Measurements from ENCODE around the gene SVIP.

Gene SVIP

DNA sequence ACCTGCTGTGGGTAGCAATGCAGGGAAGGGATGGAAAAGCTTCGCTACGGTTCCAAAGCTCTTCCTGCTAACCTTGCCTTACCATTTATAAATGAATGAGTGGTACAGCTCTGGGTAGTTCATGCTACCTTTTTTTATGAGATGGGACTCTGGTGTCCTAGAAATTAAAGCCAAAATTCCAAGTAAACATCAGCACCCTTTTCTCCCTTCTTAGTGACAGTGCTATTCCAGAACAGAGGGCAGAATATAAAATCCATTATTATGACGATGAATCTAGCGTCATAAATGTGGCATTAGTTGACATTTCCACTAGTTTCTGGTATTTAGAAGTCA, 447 bp upstream of the SVIP start:
- H3K27me3 ChIP-seq (ENCODE audit: control insufficient read depth in 1 of 2, insufficient read depth in 2 of 2, low read length in 2 of 2), result no peaks in the 10 kb centered on the region
- H3K4me1 ChIP-seq (ENCODE audit: control insufficient read depth in 1 of 2, insufficient read depth in 2 of 2, low read length in 2 of 2), result peaks cover 9 to 15% of the 10 kb centered on the region in 2 donors
- peak overlapping the region; percentile 62 to 65 for H3K4me3 ChIP-seq (ENCODE audit: low read depth in 1 of 2, low read length in 2 of 2)
- H3K27ac ChIP-seq (ENCODE audit: low read depth, low read length), result no peak overlapping the region
- H3K36me3 ChIP-seq (ENCODE audit: control insufficient read depth in 1 of 2, insufficient read depth in 2 of 2, low read length in 2 of 2), result peaks cover under 1 to 3% of the 10 kb centered on the region in 2 donors
- peak overlapping the region; percentile 24 to 26 for H3K9ac ChIP-seq (ENCODE audit: low read depth in 1 of 2, low read length in 2 of 2)
- H3K9me3 ChIP-seq (ENCODE audit: control insufficient read depth in 1 of 2, low read length in 2 of 2), result no peaks in the 10 kb centered on the region

DNA sequence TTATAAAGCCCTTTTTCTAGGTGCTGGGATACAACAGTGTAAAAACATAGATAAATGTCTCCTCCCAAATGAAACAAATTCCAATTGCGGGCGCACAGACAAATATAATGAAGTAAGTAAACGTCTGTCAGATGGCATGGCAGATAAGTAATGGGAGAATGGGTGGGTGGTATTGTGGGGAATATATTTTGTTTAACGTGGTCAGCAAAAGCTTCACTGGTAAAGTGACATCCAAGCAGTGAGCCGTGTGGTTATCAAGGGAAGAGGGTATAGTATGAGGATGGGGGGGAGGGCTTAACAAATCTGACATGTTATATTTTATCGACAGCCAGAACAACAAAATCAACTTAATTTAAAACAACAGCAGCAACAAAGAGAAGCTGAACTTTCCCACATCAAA, 1.2 kb downstream of the SVIP start:
- H3K27me3 ChIP-seq (ENCODE audit: control insufficient read depth in 1 of 2, insufficient read depth in 2 of 2, low read length in 2 of 2), result no peaks in the 10 kb centered on the region
- H3K9me3 ChIP-seq (ENCODE audit: control insufficient read depth in 1 of 2, low read length in 2 of 2), result no peaks in the 10 kb centered on the region
- peaks cover 9 to 15% of the 10 kb centered on the region in 2 donors for H3K4me1 ChIP-seq (ENCODE audit: control insufficient read depth in 1 of 2, insufficient read depth in 2 of 2, low read length in 2 of 2)
- no peak overlapping the region for H3K27ac ChIP-seq (ENCODE audit: low read depth, low read length)
- H3K4me3 ChIP-seq (ENCODE audit: low read depth in 1 of 2, low read length in 2 of 2), result peak overlapping the region; percentile 87 to 90
- peaks cover 6 to 8% of the 10 kb centered on the region in 2 donors for H3K36me3 ChIP-seq (ENCODE audit: control insufficient read depth in 1 of 2, insufficient read depth in 2 of 2, low read length in 2 of 2)
- no peak overlapping the region for H3K9ac ChIP-seq (ENCODE audit: low read depth in 1 of 2, low read length in 2 of 2)

- H3K36me3 ChIP-seq (ENCODE audit: control insufficient read depth in 1 of 2, insufficient read depth in 2 of 2, low read length in 2 of 2), result peaks cover 6 to 10% of the 10 kb centered on the region in 2 donors
- H3K4me1 ChIP-seq (ENCODE audit: control insufficient read depth in 1 of 2, insufficient read depth in 2 of 2, low read length in 2 of 2), result no peaks in the 10 kb centered on the region
- no peak overlapping the region for H3K4me3 ChIP-seq (ENCODE audit: low read depth in 1 of 2, low read length in 2 of 2)
- no peaks in the 10 kb centered on the region for H3K27me3 ChIP-seq (ENCODE audit: control insufficient read depth in 1 of 2, insufficient read depth in 2 of 2, low read length in 2 of 2)
- no peaks in the 10 kb centered on the region for H3K9me3 ChIP-seq (ENCODE audit: control insufficient read depth in 1 of 2, low read length in 2 of 2)
- H3K27ac ChIP-seq (ENCODE audit: low read depth, low read length), result no peak overlapping the region
- no peak overlapping the region for H3K9ac ChIP-seq (ENCODE audit: low read depth in 1 of 2, low read length in 2 of 2)
Measured at GRCh38 chr11:22822203-22822602, 7.4 kb downstream of the SVIP start.

- Histone ChIP-seq H3K9me3 (ENCODE audit: control insufficient read depth in 1 of 2, low read length in 2 of 2) (peaks cover 0 to 4% of the 10 kb centered on the region in 2 donors), H3K27me3 (ENCODE audit: control insufficient read depth in 1 of 2, insufficient read depth in 2 of 2, low read length in 2 of 2) (no peaks in the 10 kb centered on the region), H3K27ac (ENCODE audit: low read depth, low read length) (no peak overlapping the region), H3K4me1 (ENCODE audit: control insufficient read depth in 1 of 2, insufficient read depth in 2 of 2, low read length in 2 of 2) (peaks cover 0 to 7% of the 10 kb centered on the region in 2 donors), H3K4me3 (ENCODE audit: low read depth in 1 of 2, low read length in 2 of 2) (no peak overlapping the region), H3K36me3 (ENCODE audit: control insufficient read depth in 1 of 2, insufficient read depth in 2 of 2, low read length in 2 of 2) (no peaks in the 10 kb centered on the region), H3K9ac (ENCODE audit: low read depth in 1 of 2, low read length in 2 of 2) (no peak overlapping the region)
Measured at GRCh38 chr11:22809893-22810292, 19.7 kb downstream of the SVIP start.

GRCh38 chr11:22808571-22809197, 20.9 kb downstream of the SVIP start:
- Histone ChIP-seq H3K9ac (ENCODE audit: low read depth in 1 of 2, low read length in 2 of 2) (no peak overlapping the region), H3K4me1 (ENCODE audit: control insufficient read depth in 1 of 2, insufficient read depth in 2 of 2, low read length in 2 of 2) (peaks cover 0 to 7% of the 10 kb centered on the region in 2 donors), H3K36me3 (ENCODE audit: control insufficient read depth in 1 of 2, insufficient read depth in 2 of 2, low read length in 2 of 2) (no peaks in the 10 kb centered on the region), H3K27ac (ENCODE audit: low read depth, low read length) (no peak overlapping the region), H3K9me3 (ENCODE audit: control insufficient read depth in 1 of 2, low read length in 2 of 2) (peaks cover 0 to 4% of the 10 kb centered on the region in 2 donors), H3K27me3 (ENCODE audit: control insufficient read depth in 1 of 2, insufficient read depth in 2 of 2, low read length in 2 of 2) (no peaks in the 10 kb centered on the region), H3K4me3 (ENCODE audit: low read depth in 1 of 2, low read length in 2 of 2) (no peak overlapping the region)

DNA sequence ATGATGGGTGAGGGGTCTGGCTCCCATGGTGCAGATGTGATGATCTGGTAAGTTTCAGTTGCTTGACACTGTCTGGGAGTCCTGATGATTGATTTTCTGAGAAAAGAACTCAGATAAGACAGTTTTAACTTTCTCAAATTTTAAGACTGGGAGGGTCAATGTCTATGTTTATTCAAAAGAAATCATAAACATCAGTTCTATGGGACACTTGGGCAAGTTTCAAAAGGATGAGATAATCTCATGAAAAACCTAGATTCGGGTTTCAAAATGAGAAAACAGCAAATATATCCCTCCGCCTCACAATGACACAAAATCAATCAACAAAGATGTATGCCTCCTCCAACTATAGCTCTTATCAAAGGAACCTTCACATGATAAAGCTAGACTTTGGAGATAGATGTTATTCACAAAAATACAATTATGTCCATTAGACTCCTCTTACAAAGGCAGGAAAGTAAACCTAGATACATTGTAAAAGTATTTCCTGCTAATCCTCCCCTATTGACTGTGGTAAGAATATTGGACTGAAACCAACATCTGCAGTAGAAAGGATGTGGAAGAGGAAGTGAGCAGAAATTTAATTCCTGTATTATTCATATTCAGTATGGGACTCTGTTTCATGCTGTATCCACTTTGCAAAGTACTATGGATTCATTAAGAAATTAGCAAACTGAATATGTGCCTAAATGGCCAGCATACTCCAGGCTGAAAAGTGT, 21.6 kb downstream of the SVIP start:
- Histone ChIP-seq H3K36me3 (ENCODE audit: control insufficient read depth in 1 of 2, insufficient read depth in 2 of 2, low read length in 2 of 2) (no peaks in the 10 kb centered on the region), H3K27ac (ENCODE audit: low read depth, low read length) (no peak overlapping the region)

DNA sequence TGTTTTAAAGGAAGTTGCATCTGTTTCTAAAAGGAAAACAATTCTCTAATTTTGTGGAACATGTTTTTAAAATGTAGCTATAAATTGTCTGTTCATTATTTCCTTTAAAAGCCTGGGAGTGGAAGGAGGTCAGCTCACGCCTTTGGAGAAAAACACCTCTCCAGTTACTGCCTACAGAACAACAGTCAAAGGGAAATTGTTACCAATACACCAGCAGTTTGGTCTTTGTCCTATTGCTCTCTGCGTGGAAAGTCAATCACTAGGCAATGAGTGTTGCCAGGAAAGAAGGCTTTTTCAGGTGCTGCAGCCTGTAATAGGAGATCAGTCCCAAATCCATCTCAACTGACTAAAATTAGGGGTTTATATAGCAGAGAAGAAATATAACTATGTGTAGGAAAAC, 22.2 kb downstream of the SVIP start:
- Histone ChIP-seq H3K4me1 (ENCODE audit: control insufficient read depth in 1 of 2, insufficient read depth in 2 of 2, low read length in 2 of 2) (peaks cover 0 to 7% of the 10 kb centered on the region in 2 donors), H3K27ac (ENCODE audit: low read depth, low read length) (no peak overlapping the region), H3K9me3 (ENCODE audit: control insufficient read depth in 1 of 2, low read length in 2 of 2) (peaks cover 0 to 4% of the 10 kb centered on the region in 2 donors), H3K9ac (ENCODE audit: low read depth in 1 of 2, low read length in 2 of 2) (no peak overlapping the region), H3K36me3 (ENCODE audit: control insufficient read depth in 1 of 2, insufficient read depth in 2 of 2, low read length in 2 of 2) (no peaks in the 10 kb centered on the region), H3K4me3 (ENCODE audit: low read depth in 1 of 2, low read length in 2 of 2) (no peak overlapping the region), H3K27me3 (ENCODE audit: control insufficient read depth in 1 of 2, insufficient read depth in 2 of 2, low read length in 2 of 2) (no peaks in the 10 kb centered on the region)

More for the DNA sequence above, 21.6 kb downstream of the SVIP start:
- Histone ChIP-seq H3K4me3 (ENCODE audit: low read depth in 1 of 2, low read length in 2 of 2) (no peak overlapping the region), H3K27me3 (ENCODE audit: control insufficient read depth in 1 of 2, insufficient read depth in 2 of 2, low read length in 2 of 2) (no peaks in the 10 kb centered on the region), H3K9me3 (ENCODE audit: control insufficient read depth in 1 of 2, low read length in 2 of 2) (peaks cover 0 to 4% of the 10 kb centered on the region in 2 donors), H3K4me1 (ENCODE audit: control insufficient read depth in 1 of 2, insufficient read depth in 2 of 2, low read length in 2 of 2) (peaks cover 0 to 7% of the 10 kb centered on the region in 2 donors), H3K9ac (ENCODE audit: low read depth in 1 of 2, low read length in 2 of 2) (no peak overlapping the region)

- H3K27me3 ChIP-seq (ENCODE audit: control insufficient read depth in 1 of 2, insufficient read depth in 2 of 2, low read length in 2 of 2), result no peaks in the 10 kb centered on the region
Measured at GRCh38 chr11:22802861-22803260, 26.7 kb downstream of the SVIP start.

DNA sequence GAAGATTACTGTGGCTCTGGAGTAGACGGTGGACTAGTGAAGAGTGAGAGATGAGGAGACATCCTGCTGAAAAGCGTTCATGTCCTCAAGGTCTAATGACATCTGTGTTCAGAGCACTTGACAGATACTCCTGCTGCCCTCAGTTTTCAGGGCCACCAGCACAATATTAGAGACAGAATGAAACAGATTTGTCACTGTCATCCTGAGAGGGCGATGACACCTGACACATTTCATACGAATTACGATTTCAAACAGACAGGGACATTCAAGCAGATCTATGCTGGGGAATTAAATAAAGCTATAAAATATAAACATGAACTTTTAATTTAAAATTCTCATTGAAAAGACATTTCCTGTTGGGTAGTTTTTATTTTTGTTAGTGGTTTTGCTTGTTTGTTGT, 29.1 kb downstream of the SVIP start:
- Histone ChIP-seq H3K27ac (ENCODE audit: low read depth, low read length) (no peak overlapping the region), H3K9ac (ENCODE audit: low read depth in 1 of 2, low read length in 2 of 2) (no peak overlapping the region), H3K4me1 (ENCODE audit: control insufficient read depth in 1 of 2, insufficient read depth in 2 of 2, low read length in 2 of 2) (no peaks in the 10 kb centered on the region), H3K4me3 (ENCODE audit: low read depth in 1 of 2, low read length in 2 of 2) (no peak overlapping the region), H3K36me3 (ENCODE audit: control insufficient read depth in 1 of 2, insufficient read depth in 2 of 2, low read length in 2 of 2) (no peaks in the 10 kb centered on the region), H3K27me3 (ENCODE audit: control insufficient read depth in 1 of 2, insufficient read depth in 2 of 2, low read length in 2 of 2) (no peaks in the 10 kb centered on the region), H3K9me3 (ENCODE audit: control insufficient read depth in 1 of 2, low read length in 2 of 2) (no peaks in the 10 kb centered on the region)

More at GRCh38 chr11:22802861-22803260, 26.7 kb downstream of the SVIP start:
- no peak overlapping the region for H3K27ac ChIP-seq (ENCODE audit: low read depth, low read length)
- no peaks in the 10 kb centered on the region for H3K9me3 ChIP-seq (ENCODE audit: control insufficient read depth in 1 of 2, low read length in 2 of 2)
- H3K9ac ChIP-seq (ENCODE audit: low read depth in 1 of 2, low read length in 2 of 2), result no peak overlapping the region
- H3K4me3 ChIP-seq (ENCODE audit: low read depth in 1 of 2, low read length in 2 of 2), result no peak overlapping the region
- H3K4me1 ChIP-seq (ENCODE audit: control insufficient read depth in 1 of 2, insufficient read depth in 2 of 2, low read length in 2 of 2), result peaks cover 0 to 7% of the 10 kb centered on the region in 2 donors
- H3K36me3 ChIP-seq (ENCODE audit: control insufficient read depth in 1 of 2, insufficient read depth in 2 of 2, low read length in 2 of 2), result no peaks in the 10 kb centered on the region

- Histone ChIP-seq H3K4me1 (ENCODE audit: control insufficient read depth in 1 of 2, insufficient read depth in 2 of 2, low read length in 2 of 2) (no peaks in the 10 kb centered on the region), H3K27ac (ENCODE audit: low read depth, low read length) (no peak overlapping the region), H3K4me3 (ENCODE audit: low read depth in 1 of 2, low read length in 2 of 2) (no peak overlapping the region), H3K9ac (ENCODE audit: low read depth in 1 of 2, low read length in 2 of 2) (no peak overlapping the region), H3K36me3 (ENCODE audit: control insufficient read depth in 1 of 2, insufficient read depth in 2 of 2, low read length in 2 of 2) (no peaks in the 10 kb centered on the region), H3K27me3 (ENCODE audit: control insufficient read depth in 1 of 2, insufficient read depth in 2 of 2, low read length in 2 of 2) (no peaks in the 10 kb centered on the region), H3K9me3 (ENCODE audit: control insufficient read depth in 1 of 2, low read length in 2 of 2) (no peaks in the 10 kb centered on the region)
Measured at GRCh38 chr11:22798901-22799300, 30.7 kb downstream of the SVIP start.
